ENCODE data around the gene ZFP69. TPM values are rescaled to one million over a fixed set of nuclear protein-coding genes. Genes with fewer than 3 reads are reported as not detected.

Gene ZFP69
- total RNA-seq: 1 to 10 TPM; 2.5 to 2.7 TPM

- DNase-seq: peak; percentile 64
- H3K4me3 Mint-ChIP-seq: peak within 1 kb of the TSS; percentile 78
- H3K9me3 Mint-ChIP-seq: peaks cover 50% of the 10 kb centered on the region
- CTCF ChIA-PET: interaction anchor here (0.7 to 1.8 kb wide), 2 partner anchors 10 to 26 kb away, joined by 5 to 6 read pairs; partner anchors contain the start of gene ZFP69B
- POLR2A ChIA-PET: interaction anchor here (0.6 to 1.4 kb wide), 2 partner anchors 17 to 31 kb away, joined by 4 read pairs; partner anchors contain the start of gene EXO5
- H3K4me1 Mint-ChIP-seq: peaks cover 18% of the 10 kb centered on the region
- peaks cover 42% of the 10 kb centered on the region for H3K36me3 Mint-ChIP-seq (ENCODE audit: low read depth)
- H3K27ac Mint-ChIP-seq: peak within 1 kb of the TSS; percentile 83
- H3K27me3 Mint-ChIP-seq: no peaks in the 10 kb centered on the region
These were observed at the start of gene ZFP69 for GRCh38 chr1:40476924-40477677. TSS of gene ZFP69 (plus strand) at chr1:40477290. CDS start at chr1:40479362, 2,072 bp downstream.

DNA sequence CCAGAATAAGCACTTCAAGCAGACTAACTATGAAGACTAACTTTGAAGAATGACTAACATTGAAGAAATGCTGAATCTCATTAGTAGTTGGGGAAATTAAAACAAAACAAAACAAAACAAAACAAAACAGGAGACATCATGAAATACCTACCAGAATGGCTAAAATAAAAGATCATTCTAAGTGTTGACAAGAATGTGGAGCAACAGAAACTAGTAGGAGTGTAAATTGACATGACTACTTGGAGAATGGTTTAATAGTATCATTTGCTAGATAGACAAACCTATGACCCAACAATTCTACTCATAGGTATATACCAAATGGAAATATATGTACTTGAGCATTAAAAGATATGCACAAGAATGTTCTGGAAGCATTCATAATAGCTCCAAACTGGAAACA is 45.7 kb upstream of the ZFP69 start:
- DNase-seq: no peak
- H3K4me1 Mint-ChIP-seq: no peaks in the 10 kb centered on the region
- H3K27me3 Mint-ChIP-seq: no peaks in the 10 kb centered on the region
- POLR2A ChIA-PET: no interaction called here
- CTCF ChIA-PET: interaction anchor here (0.6 kb wide), 1 partner anchor 374 kb away, joined by 3 read pairs; no protein-coding TSS in a partner anchor
- no peak overlapping the region for H3K27ac Mint-ChIP-seq
- H3K36me3 Mint-ChIP-seq (ENCODE audit: low read depth): peaks cover 19% of the 10 kb centered on the region
- peaks cover 9% of the 10 kb centered on the region for H3K9me3 Mint-ChIP-seq
- no peak overlapping the region for H3K4me3 Mint-ChIP-seq

DNA sequence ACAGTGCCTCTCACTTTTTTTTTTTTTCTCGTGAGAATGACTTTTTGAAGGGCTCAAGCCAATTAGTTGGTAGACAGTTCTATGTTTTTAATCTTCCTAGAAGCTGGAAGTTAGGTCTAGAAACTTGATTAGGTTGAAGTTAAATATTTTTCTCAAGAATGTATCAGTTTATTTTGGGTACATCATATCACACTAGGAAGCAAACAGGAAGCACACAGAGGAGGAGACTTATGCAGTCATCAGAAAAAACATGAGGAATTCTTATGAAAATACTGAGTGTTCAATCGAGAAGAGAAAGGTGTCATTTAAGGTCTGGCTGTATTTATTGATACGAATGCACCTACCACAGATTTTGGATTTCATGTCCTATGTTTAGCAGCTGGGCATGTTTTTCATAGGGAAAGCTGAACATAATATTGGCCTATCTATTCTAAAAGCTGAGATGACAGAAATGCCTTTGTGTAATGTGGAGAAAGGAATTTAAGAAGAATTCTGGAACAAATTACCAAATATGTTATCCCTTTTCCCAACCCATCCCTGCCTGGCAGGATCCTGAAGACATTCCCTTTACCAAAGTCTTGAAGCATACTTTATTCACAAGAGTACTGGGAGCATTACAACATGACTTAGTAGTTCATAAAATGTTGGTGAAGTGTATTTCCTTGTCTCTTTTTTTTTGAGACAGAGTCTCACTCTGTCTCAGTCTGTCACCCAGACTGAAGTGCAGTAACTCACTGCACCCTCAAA is 44.3 kb upstream of the ZFP69 start:
- H3K27ac Mint-ChIP-seq: no peak overlapping the region
- no peak for DNase-seq
- ChIA-PET POLR2A (interaction anchor here (0.6 kb wide), 1 partner anchor 278 kb away, joined by 4 read pairs; no protein-coding TSS in a partner anchor), CTCF (interaction anchor here (0.6 kb wide), 3 partner anchors 55 to 352 kb away, joined by 3 to 4 read pairs (median 4); no protein-coding TSS in a partner anchor)
- H3K4me3 Mint-ChIP-seq: no peak overlapping the region
- H3K27me3 Mint-ChIP-seq: no peaks in the 10 kb centered on the region
- H3K36me3 Mint-ChIP-seq (ENCODE audit: low read depth): peaks cover 15% of the 10 kb centered on the region
- H3K9me3 Mint-ChIP-seq: peaks cover 9% of the 10 kb centered on the region
- H3K4me1 Mint-ChIP-seq: no peaks in the 10 kb centered on the region

- no peaks in the 10 kb centered on the region for H3K4me1 Mint-ChIP-seq
- H3K9me3 Mint-ChIP-seq: peaks cover 8% of the 10 kb centered on the region
- H3K4me3 Mint-ChIP-seq: no peak overlapping the region
- H3K27me3 Mint-ChIP-seq: no peaks in the 10 kb centered on the region
- H3K36me3 Mint-ChIP-seq (ENCODE audit: low read depth): peaks cover 15% of the 10 kb centered on the region
- ChIA-PET CTCF (no interaction called here), POLR2A (no interaction called here)
- no peak overlapping the region for H3K27ac Mint-ChIP-seq
- DNase-seq: no peak
These were observed 41.6 kb upstream of the ZFP69 start for GRCh38 chr1:40435471-40435870.

GRCh38 chr1:40435876-40436275 is 41.2 kb upstream of the ZFP69 start:
- no peak overlapping the region for H3K27ac Mint-ChIP-seq
- ChIA-PET POLR2A (no interaction called here), CTCF (no interaction called here)
- H3K36me3 Mint-ChIP-seq (ENCODE audit: low read depth): peaks cover 15% of the 10 kb centered on the region
- no peak for DNase-seq
- peaks cover 7% of the 10 kb centered on the region for H3K9me3 Mint-ChIP-seq
- no peak overlapping the region for H3K4me3 Mint-ChIP-seq
- no peaks in the 10 kb centered on the region for H3K27me3 Mint-ChIP-seq
- H3K4me1 Mint-ChIP-seq: no peaks in the 10 kb centered on the region

DNA sequence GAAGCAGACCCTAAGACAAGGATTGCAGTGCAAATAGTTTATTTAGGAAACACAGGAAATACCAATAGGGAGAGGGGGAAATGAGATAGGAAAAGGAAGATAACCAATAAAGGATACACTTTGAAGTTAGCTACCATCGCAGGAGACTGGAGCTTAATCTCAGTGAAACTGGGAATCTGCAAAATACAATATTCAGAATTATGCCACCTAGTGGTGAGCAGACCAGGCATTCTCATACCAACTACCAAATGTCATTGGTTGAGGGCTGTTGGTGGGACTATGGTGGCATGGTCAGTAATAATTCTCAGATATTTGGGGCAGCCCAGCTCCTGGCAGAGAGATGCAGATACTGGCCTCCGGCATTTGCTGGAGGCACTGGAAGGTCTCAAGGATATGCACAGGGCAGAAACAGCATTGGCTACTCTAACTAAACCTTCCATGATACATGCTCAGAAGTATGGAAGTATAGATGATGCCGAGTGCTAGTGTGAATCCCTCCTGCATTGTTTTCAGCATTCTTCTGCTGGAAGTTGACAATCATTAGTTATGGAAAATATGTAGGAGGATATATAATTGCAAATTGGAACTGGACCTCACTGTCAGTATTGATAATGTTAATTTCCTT is 38.6 kb upstream of the ZFP69 start:
- Mint-ChIP-seq H3K4me3 (no peak overlapping the region), H3K27ac (no peak overlapping the region), H3K36me3 (ENCODE audit: low read depth) (peaks cover 5% of the 10 kb centered on the region), H3K4me1 (no peaks in the 10 kb centered on the region), H3K27me3 (no peaks in the 10 kb centered on the region), H3K9me3 (peaks cover 5% of the 10 kb centered on the region)
- ChIA-PET CTCF (interaction anchor here (0.7 to 1.5 kb wide), 3 partner anchors 9 to 285 kb away, joined by 3 to 4 read pairs (median 3); no protein-coding TSS in a partner anchor), POLR2A (no interaction called here)
- DNase-seq: peak; percentile 16

DNA sequence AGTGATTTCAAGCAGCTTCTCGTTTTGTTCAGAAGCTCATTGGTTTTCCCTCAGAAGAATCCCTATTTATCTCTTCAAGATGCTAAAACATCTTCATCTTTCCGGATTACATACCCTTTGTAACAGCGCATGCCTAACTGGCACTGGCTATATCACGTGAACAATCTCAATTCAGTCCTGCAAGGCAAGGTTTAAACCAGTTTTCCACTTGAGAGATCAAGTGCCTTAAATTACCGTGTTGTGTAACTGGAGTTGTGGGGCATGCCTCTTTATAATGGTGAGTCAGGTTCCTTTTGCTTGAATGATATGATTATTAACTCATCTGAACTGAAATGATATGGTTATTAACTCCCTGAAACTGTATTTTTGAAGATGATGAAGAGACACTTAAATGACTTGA is 37.8 kb upstream of the ZFP69 start:
- ChIA-PET CTCF (interaction anchor here (0.6 to 1.2 kb wide), 3 partner anchors 53 to 339 kb away, joined by 3 to 4 read pairs (median 3); no protein-coding TSS in a partner anchor), POLR2A (no interaction called here)
- no peak for DNase-seq
- H3K27me3 Mint-ChIP-seq: no peaks in the 10 kb centered on the region
- H3K4me3 Mint-ChIP-seq: no peak overlapping the region
- H3K27ac Mint-ChIP-seq: no peak overlapping the region
- no peaks in the 10 kb centered on the region for H3K4me1 Mint-ChIP-seq
- no peaks in the 10 kb centered on the region for H3K9me3 Mint-ChIP-seq
- peaks cover 10% of the 10 kb centered on the region for H3K36me3 Mint-ChIP-seq (ENCODE audit: low read depth)

DNA sequence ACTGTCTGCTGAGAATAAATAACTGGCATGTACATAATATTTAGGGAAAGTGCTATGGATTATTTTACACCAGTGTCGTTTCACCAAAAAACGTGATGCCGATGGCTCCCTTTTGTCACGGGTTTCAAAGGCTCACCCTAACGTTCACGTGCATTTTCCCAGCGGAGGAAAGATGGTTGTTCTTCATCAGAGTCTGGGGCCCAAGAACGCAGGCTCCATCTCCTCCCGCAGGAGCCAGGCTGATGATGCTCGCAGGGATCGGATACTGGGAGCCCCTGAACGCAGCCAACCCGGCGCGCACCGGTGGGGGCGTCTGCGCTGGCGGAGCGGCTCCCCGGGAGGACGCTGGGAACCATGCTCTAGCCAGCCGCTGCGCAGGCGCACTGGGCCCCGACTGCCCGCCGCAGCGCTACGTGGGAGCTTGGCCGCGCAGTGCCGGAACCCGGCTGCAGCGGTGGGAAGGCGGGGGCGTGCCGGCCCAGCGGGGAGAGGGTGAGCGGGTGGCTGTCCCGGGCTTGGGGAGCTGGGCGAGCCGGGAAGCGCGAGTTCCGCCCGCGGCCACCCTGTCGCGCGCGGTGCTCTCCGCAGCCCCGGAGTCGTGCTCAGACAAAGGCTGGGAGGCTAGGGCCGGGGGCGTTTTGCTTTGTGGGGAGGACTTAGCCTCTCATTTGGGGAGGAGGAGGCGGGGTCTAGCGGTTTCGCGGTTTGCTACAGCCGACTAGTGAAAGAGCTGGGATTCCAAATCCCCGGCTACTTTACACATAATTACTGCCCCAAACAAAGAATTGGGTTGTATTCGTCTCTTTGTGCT is 27.2 kb upstream of the ZFP69 start, which contains the start of gene ZFP69B:
TSS of gene ZFP69B (plus strand) at position 793 of the 811 bp plus-strand sequence. CDS start 486 bp downstream, outside the sequence.
- ChIA-PET POLR2A (interaction anchor here (0.9 kb wide), 1 partner anchor 78 kb away, joined by 4 read pairs; no protein-coding TSS in a partner anchor), CTCF (interaction anchor here (0.7 to 1.8 kb wide), 6 partner anchors 9 to 83 kb away, joined by 3 to 6 read pairs (median 3); partner anchors contain the start of gene ZFP69)
- DNase-seq: peak; percentile 86
- Mint-ChIP-seq H3K4me3 (peak within 1 kb of the TSS; percentile 84), H3K4me1 (peaks cover 22% of the 10 kb centered on the region), H3K27ac (peak within 1 kb of the TSS; percentile 87), H3K36me3 (ENCODE audit: low read depth) (peaks cover 56% of the 10 kb centered on the region), H3K9me3 (peaks cover 56% of the 10 kb centered on the region), H3K27me3 (no peaks in the 10 kb centered on the region)

- ChIA-PET POLR2A (interaction anchor here (0.9 kb wide), 1 partner anchor 79 kb away, joined by 4 read pairs; no protein-coding TSS in a partner anchor), CTCF (interaction anchor here (0.6 to 1.8 kb wide), 8 partner anchors 10 to 115 kb away, joined by 3 to 6 read pairs (median 3); partner anchors contain the start of gene ZFP69)
- peaks cover 22% of the 10 kb centered on the region for H3K4me1 Mint-ChIP-seq
- DNase-seq: peak; percentile 49
- H3K9me3 Mint-ChIP-seq: peaks cover 55% of the 10 kb centered on the region
- no peaks in the 10 kb centered on the region for H3K27me3 Mint-ChIP-seq
- peak overlapping the region; percentile 87 for H3K27ac Mint-ChIP-seq
- peaks cover 57% of the 10 kb centered on the region for H3K36me3 Mint-ChIP-seq (ENCODE audit: low read depth)
- peak overlapping the region; percentile 84 for H3K4me3 Mint-ChIP-seq
These were observed 26.4 kb upstream of the ZFP69 start for GRCh38 chr1:40450495-40451237.

DNA sequence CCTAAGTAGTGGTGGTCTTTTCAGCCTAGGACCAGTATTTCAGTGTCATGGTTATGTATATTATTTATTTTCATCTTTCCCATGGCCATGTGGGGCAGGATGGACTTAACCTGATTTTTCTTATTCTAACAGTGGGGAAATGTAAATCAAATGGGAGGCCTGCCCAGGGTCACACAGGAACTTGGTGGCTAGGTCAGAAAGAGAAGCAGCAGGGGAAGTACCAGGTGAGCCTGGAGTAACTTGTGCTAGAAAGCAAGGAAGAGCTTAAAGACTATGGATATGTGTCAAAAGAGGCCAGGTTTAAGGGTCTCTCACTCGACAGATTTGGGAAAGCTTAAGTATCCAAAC is 25.9 kb upstream of the ZFP69 start:
- Mint-ChIP-seq H3K27me3 (no peaks in the 10 kb centered on the region), H3K27ac (peak overlapping the region; percentile 87), H3K9me3 (peaks cover 53% of the 10 kb centered on the region), H3K4me1 (peaks cover 22% of the 10 kb centered on the region), H3K36me3 (ENCODE audit: low read depth) (peaks cover 58% of the 10 kb centered on the region), H3K4me3 (peak overlapping the region; percentile 84)
- ChIA-PET POLR2A (interaction anchor here (0.6 kb wide), 1 partner anchor 101 kb away, joined by 3 read pairs; no protein-coding TSS in a partner anchor), CTCF (interaction anchor here (0.6 to 1.8 kb wide), 5 partner anchors 10 to 115 kb away, joined by 3 to 6 read pairs (median 3); partner anchors contain the start of gene ZFP69)
- no peak for DNase-seq

DNA sequence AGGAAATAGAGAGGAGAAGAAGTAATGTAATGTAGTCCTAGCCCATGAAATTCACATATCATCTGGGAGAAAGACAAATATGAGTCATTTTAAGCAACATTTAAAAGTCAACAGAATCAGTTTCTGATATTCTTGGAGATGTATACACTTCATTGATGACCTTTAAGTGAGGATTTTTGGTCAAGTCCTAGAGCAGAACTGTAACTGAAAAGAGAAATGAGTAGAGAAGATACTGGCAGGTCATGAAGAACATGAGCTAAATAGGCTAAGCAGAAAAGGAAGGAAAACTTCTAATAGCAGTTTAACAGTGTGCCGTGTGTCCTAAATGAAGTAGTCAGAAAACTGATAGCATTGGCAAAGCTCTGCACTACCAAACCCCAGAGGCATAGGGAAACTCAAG is 22.2 kb upstream of the ZFP69 start:
- no peak overlapping the region for H3K4me3 Mint-ChIP-seq
- ChIA-PET CTCF (interaction anchor here (1.0 kb wide), 1 partner anchor 116 kb away, joined by 3 read pairs; no protein-coding TSS in a partner anchor), POLR2A (no interaction called here)
- no peak for DNase-seq
- H3K27me3 Mint-ChIP-seq: no peaks in the 10 kb centered on the region
- no peak overlapping the region for H3K27ac Mint-ChIP-seq
- peaks cover 22% of the 10 kb centered on the region for H3K4me1 Mint-ChIP-seq
- peaks cover 86% of the 10 kb centered on the region for H3K36me3 Mint-ChIP-seq (ENCODE audit: low read depth)
- peaks cover 69% of the 10 kb centered on the region for H3K9me3 Mint-ChIP-seq
